ENCODE measurements around the gene ADCY1.

Gene ADCY1

DNA sequence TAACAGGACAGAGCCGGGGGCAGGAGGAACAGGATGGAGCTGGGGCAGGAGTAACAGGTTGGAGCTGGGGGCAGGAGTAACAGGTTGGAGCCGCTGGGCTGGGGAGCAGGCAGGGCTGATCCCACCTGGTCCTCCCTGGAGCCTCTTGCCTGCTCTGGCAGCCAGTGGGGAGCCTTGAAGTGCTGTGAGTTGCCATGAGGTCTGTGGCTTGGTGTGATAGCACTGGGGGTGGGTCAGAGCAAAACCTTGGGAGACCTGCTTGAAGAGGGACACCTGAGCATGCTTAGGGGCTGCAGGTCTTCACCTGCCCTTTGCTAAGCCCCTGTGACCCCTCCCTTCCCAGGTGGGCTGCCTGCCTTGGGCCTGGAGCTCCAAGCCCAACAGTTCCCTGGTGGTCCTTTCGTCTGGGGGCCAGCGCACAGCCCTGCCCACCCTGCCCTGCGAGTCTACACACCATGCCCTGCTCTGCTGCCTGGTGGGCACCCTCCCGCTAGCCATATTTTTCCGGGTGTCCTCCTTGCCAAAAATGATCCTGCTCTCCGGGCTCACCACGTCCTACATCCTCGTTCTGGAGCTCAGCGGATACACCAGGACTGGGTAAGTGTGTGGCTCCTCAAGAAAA lies 111.6 kb downstream of the ADCY1 start:
- no peak for TF ChIP-seq JUND (IDR thresholded peaks at IDR 0.05; ENCODE audit: low read depth)
- in situ Hi-C loops (cut with HindIII; ENCODE audit: low pct_unique_long_range_greater_than_20kb, low sequenced_read_pairs): no loop called here

DNA sequence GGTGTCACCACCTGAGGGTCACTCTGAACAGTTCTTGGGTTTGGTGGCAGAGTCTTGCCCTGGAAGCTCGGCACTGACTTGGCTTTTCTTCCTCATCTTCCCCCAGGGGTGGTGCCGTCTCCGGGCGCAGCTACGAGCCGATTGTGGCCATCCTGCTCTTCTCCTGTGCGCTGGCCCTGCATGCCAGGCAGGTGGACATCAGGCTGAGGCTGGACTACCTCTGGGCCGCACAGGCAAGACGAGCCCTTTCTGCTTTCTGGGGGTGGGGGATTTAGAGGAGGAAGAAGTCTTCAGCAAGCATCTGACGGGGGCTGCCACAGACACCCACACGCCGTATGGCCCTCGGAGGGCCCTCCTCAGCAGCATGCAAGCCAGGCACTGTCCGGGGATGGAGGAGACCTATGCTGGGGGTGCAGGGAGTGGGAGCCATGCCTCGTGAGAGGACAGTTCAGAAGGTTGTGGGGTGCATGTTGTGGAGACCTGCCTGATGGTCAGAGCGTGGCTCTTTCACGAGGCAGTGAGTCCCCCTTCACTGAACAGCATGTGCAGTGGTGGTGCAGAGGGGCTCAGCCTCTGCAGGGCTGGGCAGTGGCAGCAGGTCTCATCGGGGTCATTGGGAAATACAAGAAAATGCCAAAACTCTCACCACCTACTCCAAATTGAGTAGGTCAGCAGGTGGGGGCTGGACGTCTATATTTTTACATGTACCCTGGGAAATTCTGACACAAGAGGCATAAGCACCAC lies 112.4 kb downstream of the ADCY1 start:
- in situ Hi-C loops (cut with HindIII; ENCODE audit: low pct_unique_long_range_greater_than_20kb, low sequenced_read_pairs): no loop called here
- no peak for TF ChIP-seq JUND (IDR thresholded peaks at IDR 0.05; ENCODE audit: low read depth)
- no peak for DNase-seq (ENCODE audit: low read depth in 1 of 2, low spot score in 1 of 2)

More for the DNA sequence above, 111.6 kb downstream of the ADCY1 start:
- DNase-seq (ENCODE audit: low read depth in 1 of 2, low spot score in 1 of 2): no peak

- TF ChIP-seq JUND (IDR thresholded peaks at IDR 0.05; ENCODE audit: low read depth): no peak
- in situ Hi-C loops (cut with HindIII; ENCODE audit: low pct_unique_long_range_greater_than_20kb, low sequenced_read_pairs): no loop called here
- no peak for DNase-seq (ENCODE audit: low read depth in 1 of 2, low spot score in 1 of 2)
Observed at GRCh38 chr7:45687185-45687560, 113.0 kb downstream of the ADCY1 start.

DNA sequence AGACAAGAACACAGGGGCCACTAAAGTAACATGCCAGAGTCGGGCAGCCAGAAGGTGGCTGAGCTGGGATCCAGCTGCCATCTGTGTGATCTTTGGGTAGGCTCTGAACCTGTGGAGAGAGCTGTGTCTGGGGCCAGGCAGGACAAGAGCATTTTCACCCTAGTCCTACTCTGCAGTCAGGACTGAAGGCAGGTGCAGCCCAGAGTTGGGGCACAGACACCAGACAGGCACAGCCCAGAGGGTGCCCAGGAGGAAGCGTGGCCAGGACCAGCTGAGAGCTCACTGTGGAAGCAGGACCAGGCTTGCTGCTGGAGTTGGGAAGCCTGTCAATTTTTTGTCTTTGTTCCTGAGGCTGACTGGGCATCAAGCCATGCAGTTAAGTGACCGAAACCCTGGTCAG lies 113.6 kb downstream of the ADCY1 start:
- in situ Hi-C loops (cut with HindIII; ENCODE audit: low pct_unique_long_range_greater_than_20kb, low sequenced_read_pairs): no loop called here
- DNase-seq (ENCODE audit: low read depth in 1 of 2, low spot score in 1 of 2): no peak
- TF ChIP-seq JUND (IDR thresholded peaks at IDR 0.05; ENCODE audit: low read depth): no peak

DNA sequence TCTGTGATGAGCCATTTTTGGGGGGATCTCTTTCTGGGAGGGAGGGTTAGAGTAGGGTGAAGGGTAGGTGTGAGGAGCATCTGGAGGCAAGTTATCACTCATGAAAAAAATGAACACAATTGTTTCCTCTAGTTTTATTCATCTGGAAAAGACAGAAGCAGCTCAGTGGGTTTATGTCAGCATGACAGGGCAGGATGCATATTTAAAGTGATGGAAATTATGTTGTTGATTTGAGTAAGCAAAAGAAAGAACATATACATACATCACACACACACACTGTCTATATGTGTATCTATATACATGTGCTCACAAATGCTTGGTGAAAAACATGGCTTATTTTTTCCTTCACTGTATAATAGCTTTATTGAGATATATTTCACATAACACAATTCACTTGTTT lies 114.2 kb downstream of the ADCY1 start:
- TF ChIP-seq JUND (IDR thresholded peaks at IDR 0.05; ENCODE audit: low read depth): no peak
- no peak for DNase-seq (ENCODE audit: low read depth in 1 of 2, low spot score in 1 of 2)
- in situ Hi-C loops (cut with HindIII; ENCODE audit: low pct_unique_long_range_greater_than_20kb, low sequenced_read_pairs): no loop called here

- no peak for DNase-seq (ENCODE audit: low read depth in 1 of 2, low spot score in 1 of 2)
- no peak for TF ChIP-seq JUND (IDR thresholded peaks at IDR 0.05; ENCODE audit: low read depth)
- in situ Hi-C loops (cut with HindIII; ENCODE audit: low pct_unique_long_range_greater_than_20kb, low sequenced_read_pairs): no loop called here
Observed at GRCh38 chr7:45689011-45689796, 115.0 kb downstream of the ADCY1 start.

- TF ChIP-seq JUND (IDR thresholded peaks at IDR 0.05; ENCODE audit: low read depth): no peak
- in situ Hi-C loops (cut with HindIII; ENCODE audit: low pct_unique_long_range_greater_than_20kb, low sequenced_read_pairs): no loop called here
- no peak for DNase-seq (ENCODE audit: low read depth in 1 of 2, low spot score in 1 of 2)
Observed at GRCh38 chr7:45689797-45690761, 115.9 kb downstream of the ADCY1 start.

- in situ Hi-C loops (cut with HindIII; ENCODE audit: low pct_unique_long_range_greater_than_20kb, low sequenced_read_pairs): no loop called here
- no peak for DNase-seq (ENCODE audit: low read depth in 1 of 2, low spot score in 1 of 2)
Observed at GRCh38 chr7:45690762-45691150, 116.6 kb downstream of the ADCY1 start.

GRCh38 chr7:45691155-45691656 lies 117.0 kb downstream of the ADCY1 start:
- in situ Hi-C loops (cut with HindIII; ENCODE audit: low pct_unique_long_range_greater_than_20kb, low sequenced_read_pairs): no loop called here
- no peak; the same call in 1 of the 2 replicates for TF ChIP-seq JUND (IDR thresholded peaks at IDR 0.05; ENCODE audit: low read depth)
- peak; percentile 54 to 77 for DNase-seq (ENCODE audit: low read depth in 1 of 2, low spot score in 1 of 2)

More at GRCh38 chr7:45690762-45691150, 116.6 kb downstream of the ADCY1 start:
- no peak for TF ChIP-seq JUND (IDR thresholded peaks at IDR 0.05; ENCODE audit: low read depth)

GRCh38 chr7:45692031-45692430 lies 117.9 kb downstream of the ADCY1 start:
- DNase-seq (ENCODE audit: low read depth in 1 of 2, low spot score in 1 of 2): no peak
- TF ChIP-seq JUND (IDR thresholded peaks at IDR 0.05; ENCODE audit: low read depth): no peak
- in situ Hi-C loops (cut with HindIII; ENCODE audit: low pct_unique_long_range_greater_than_20kb, low sequenced_read_pairs): no loop called here

- in situ Hi-C loops (cut with HindIII; ENCODE audit: low pct_unique_long_range_greater_than_20kb, low sequenced_read_pairs): no loop called here
- DNase-seq (ENCODE audit: low read depth in 1 of 2, low spot score in 1 of 2): no peak
- TF ChIP-seq JUND (IDR thresholded peaks at IDR 0.05; ENCODE audit: low read depth): no peak
Observed at GRCh38 chr7:45695249-45695995, 121.3 kb downstream of the ADCY1 start.
